Hypothalamus (tissue), 51 donors: Measurements from ENCODE around the gene UHRF2.
"Not testable (repeated sequence)": the region's sequence is repeated elsewhere in the genome, so short reads cannot be mapped to it uniquely, and the experiment has no call there.

ENCODE experiments used
- DNase-seq, 51 donors: peaks; one replicate each; lab custom pipeline; 2025; lab: John Stamatoyannopoulos, UW

UHRF2 gene, protein sequence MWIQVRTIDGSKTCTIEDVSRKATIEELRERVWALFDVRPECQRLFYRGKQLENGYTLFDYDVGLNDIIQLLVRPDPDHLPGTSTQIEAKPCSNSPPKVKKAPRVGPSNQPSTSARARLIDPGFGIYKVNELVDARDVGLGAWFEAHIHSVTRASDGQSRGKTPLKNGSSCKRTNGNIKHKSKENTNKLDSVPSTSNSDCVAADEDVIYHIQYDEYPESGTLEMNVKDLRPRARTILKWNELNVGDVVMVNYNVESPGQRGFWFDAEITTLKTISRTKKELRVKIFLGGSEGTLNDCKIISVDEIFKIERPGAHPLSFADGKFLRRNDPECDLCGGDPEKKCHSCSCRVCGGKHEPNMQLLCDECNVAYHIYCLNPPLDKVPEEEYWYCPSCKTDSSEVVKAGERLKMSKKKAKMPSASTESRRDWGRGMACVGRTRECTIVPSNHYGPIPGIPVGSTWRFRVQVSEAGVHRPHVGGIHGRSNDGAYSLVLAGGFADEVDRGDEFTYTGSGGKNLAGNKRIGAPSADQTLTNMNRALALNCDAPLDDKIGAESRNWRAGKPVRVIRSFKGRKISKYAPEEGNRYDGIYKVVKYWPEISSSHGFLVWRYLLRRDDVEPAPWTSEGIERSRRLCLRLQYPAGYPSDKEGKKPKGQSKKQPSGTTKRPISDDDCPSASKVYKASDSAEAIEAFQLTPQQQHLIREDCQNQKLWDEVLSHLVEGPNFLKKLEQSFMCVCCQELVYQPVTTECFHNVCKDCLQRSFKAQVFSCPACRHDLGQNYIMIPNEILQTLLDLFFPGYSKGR

GRCh38 chr9:6412487-6413364 is at the start of gene UHRF2:
Gene UHRF2, plus strand, starts transcription at chr9:6413199. Its CDS starts 292 bp downstream, at chr9:6413491.
- peak; percentile 35 to 98 (median 93) for DNase-seq

DNA sequence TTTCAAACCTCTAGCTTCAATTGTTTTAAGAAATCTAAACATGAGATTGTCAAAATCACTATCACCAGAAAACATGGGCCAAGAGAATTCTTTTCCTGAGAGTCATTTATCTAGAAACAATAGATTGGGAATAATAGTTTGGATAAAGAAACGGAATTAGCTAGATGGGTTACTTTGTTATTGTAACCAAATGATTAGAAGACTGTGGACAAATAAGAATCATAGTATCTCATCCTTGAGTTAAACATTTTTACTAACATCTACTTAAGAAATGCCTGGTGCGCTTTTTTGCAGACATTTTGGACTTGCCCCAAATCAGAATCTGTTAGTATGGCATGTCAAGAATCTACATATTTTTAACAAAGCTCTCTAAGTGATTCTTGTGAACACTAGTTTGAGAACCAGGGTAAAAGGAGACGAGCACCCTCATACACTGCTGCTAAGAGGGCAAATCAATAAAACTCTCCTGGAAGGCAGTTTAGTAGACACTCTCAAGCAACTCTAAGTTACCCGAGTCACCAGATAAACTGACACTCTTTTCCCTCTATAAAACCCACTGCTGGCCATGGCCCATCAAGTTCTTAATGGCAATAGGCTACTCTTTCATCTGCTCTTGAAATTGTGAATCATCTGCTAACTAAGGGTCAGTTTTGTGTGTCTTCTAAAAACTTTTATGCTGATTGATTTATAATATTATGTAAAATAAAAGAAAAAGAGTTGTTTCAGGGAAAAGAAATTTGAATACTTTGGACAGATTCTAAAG is 45.7 kb upstream of the UHRF2 start:
- DNase-seq, result no peak

DNA sequence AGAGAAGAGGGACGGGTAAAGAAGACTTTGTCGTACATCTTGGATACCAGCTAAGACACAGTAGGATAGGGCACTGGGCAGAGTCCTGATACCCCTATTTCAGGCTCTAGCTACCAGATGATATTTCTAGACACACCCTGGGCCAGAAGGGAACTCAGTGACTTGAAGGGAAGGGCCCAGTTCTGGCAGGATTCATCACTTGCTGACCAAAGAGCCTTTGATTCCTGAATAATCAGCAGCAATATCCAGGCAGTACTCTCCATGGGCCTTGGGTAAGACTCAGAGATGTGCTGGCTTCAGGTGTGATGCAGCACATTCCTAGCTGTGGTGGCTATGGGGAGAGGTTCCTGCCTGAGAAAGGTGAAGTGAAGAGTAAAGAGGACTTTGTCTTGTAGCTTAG is 44.2 kb upstream of the UHRF2 start:
- no peak for DNase-seq

GRCh38 chr9:6381477-6382012 is 31.5 kb upstream of the UHRF2 start:
- not testable (repeated sequence) for DNase-seq

DNA sequence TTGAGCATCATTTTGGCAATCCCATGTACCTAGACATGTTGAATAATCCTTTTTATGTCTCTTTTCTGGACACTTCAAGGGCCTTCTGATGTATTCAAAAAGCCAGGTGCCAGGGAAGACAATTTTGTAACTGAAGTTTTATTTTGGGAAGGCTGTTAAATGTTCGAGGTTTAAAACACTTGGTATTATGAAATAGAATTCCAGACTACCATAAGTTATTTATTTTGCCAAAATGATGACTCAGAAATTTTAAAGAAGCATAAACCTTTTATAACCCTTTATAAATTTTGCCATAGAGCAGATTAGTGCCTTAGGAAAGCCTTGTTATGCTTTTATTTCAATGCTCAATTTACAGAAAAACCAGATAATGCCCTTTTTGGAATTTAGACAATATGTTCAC is 30.3 kb upstream of the UHRF2 start:
- DNase-seq, result no peak

GRCh38 chr9:6383551-6384225 is 29.3 kb upstream of the UHRF2 start:
- no peak for DNase-seq

- DNase-seq, result no peak
Observed at GRCh38 chr9:6384732-6385131, 28.3 kb upstream of the UHRF2 start.

DNA sequence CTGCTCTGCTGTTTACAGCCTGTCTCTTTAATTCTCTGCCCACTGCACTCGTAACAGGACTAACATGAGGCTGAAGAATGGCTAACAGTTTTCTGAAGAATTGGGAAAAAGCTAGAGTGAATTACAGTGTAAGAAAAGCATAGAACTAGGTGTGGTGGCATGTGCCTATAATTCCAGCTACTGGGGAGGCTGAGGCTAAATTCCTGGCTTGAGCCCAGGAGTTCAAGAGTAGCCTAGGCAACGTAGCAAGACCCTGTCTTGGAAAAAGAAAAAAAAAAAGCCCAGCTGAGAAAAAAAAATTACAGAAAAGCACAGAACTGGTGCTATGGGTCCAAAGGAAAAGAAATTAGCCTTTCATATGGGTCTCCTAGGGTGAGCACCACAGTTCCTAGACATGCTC is 13.9 kb upstream of the UHRF2 start:
- DNase-seq, result no peak

GRCh38 chr9:6405371-6405770 is 7.6 kb upstream of the UHRF2 start:
- no peak for DNase-seq

GRCh38 chr9:6407778-6408177 is 5.2 kb upstream of the UHRF2 start:
- no peak for DNase-seq

GRCh38 chr9:6408320-6408719 is 4.7 kb upstream of the UHRF2 start:
- DNase-seq, result no peak

DNA sequence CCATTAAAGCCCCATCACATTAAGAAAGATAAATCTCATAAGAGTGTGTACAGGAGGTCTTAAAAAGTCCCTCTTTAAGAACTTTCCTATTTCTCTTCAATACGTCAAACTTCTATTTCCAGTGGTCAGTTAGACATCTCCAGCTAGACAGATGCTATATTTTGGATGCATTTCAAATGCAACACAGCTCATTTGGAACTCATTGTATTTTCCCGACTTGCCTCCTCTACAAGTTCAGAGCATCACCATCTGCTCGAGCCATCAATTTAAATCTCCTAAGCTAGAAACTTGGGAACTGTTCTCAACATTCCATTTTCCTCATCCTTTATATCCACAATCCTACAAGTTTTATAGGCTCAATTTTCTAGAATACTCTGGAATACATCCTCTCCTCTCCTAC is 3.2 kb upstream of the UHRF2 start:
- no peak for DNase-seq

DNA sequence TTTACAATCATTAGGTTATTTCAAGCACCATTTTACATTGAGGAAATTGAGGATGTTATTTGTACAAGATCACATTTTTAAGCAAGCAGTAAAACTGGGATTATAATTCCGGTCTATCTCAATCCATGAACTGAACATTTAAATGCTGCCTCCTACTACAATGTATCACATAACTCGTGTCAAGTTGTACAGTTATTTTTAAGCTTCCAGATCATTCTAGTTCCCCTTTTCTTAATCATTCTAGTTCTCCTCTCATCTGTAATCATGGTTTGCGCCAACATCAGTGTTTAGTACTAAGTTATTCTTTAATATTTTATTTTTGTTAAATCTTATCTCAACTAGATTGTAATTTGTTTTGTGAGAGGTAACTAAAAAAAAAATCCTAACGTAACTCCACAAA is 2.4 kb upstream of the UHRF2 start:
- DNase-seq, result no peak

GRCh38 chr9:6413365-6414246 is 607 bp downstream of the UHRF2 start:
- peak in 32 of 51 donors; percentile 5 to 59 (median 39) for DNase-seq

DNA sequence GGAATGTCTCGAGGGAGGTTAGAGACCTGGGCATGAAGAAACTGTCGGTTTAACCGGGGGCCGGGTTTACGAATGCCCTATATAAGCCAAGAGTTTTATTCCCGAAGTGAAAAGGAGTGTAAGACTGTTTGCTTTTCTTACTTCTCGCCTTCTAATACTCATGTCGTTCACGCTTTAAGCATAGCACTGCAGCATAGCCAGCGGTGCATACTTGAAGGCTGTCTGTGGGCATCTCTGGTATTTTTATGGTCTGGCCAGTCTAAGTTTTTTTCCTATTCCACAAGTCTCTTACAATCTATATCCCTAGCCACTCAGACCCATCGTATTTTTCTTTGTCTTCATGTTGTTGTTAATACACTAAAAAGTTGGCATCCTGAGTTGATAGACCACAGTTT is 1.2 kb downstream of the UHRF2 start:
- DNase-seq, result peak in 3 of 51 donors; percentile 17 to 60 (median 29)

DNA sequence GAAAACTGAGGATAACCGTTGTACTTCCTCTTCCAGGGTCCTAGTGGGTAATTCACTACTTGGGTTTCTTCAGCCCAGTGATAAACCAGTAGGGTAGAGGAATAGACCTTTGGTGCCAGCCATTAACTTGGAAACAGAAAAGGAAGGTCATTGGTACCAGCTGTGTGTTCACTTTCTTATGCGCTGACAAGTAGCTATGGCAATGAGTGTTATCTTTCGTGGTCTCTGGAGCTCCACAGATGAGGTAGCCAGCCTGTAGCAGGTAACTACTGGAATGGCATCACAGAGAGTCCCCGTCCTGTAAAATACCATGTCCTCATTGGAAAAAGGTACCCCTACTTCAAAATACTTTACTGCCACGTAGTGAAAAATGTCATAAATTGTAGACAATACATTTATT is 2.3 kb downstream of the UHRF2 start:
- no peak for DNase-seq

DNA sequence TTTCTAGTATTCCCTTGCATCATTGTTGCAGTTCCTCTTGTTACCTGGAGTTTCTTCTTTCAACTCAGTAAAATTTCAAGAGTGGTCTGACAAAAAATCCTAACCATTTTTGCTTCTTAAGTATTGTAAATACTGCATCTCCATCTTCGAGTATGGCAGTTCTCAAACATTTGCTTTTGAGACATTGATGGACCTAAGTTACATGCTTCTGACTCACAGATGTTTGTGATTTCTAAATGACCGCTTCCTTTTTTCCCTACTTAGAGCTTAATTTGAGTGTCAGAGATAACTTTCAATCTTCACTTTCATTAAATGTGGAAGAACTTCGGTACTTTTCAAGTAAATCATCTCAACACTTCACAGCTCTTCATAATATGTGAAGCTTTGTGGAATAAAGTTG is 4.2 kb downstream of the UHRF2 start:
- no peak for DNase-seq

DNA sequence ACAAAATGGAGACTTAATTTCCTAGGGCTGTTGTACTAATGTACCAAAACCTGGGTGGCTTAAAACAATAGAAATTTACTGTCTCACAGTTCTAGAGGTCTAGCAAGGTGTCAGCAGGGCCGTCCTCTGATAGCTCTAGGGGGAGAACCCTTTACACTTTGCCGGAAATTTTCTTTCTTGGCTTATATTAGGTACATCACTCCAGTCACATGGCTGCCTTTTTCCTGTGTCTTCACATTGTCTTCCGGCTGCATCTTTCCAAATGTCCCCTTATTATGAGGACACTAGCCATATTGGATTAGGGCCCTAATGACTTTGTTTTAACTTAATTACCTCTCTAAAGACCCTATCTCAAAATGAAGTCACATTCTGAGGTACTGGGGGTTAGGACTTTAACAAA is 5.8 kb downstream of the UHRF2 start:
- DNase-seq, result no peak
